Activated T-helper 2 cell treated with anti-CD3 and anti-CD28 coated beads, Interferon-gamma antibody, Interleukin-2, Interleukin-4, amounts not matched to agents 10 μg/mL and 5 μg/mL and 100 μg/mL, durations not matched to agents 14 hours and 24 hours and 36 hours (primary cell): ENCODE measurements around the gene AMZ2. TPM values are rescaled to one million over a fixed set of nuclear protein-coding genes. Genes with fewer than 3 reads are reported as not detected.

Experiments
- DNase-seq: peaks from one replicate; pipeline ENCODE4 v3.0.0; 2021; ENCODE audit warnings: low spot score
- H3K27ac Mint-ChIP-seq: one replicate; pipeline ENCODE4 v1.8.0; 2021; ENCODE audit warnings: mixed read lengths
- H3K27me3 Mint-ChIP-seq: one replicate; pipeline ENCODE4 v1.8.0; 2021; ENCODE audit warnings: low read depth, mixed read lengths
- H3K36me3 Mint-ChIP-seq: one replicate; pipeline ENCODE4 v1.8.0; 2021; ENCODE audit warnings: low read depth, mixed read lengths
- H3K4me1 Mint-ChIP-seq: one replicate; pipeline ENCODE4 v1.8.0; 2021; ENCODE audit warnings: low read depth, mixed read lengths
- H3K4me3 Mint-ChIP-seq: one replicate; pipeline ENCODE4 v1.8.0; 2021; ENCODE audit warnings: low read depth, mild to moderate bottlenecking, moderate library complexity, mixed read lengths
- H3K9me3 Mint-ChIP-seq: one replicate; pipeline ENCODE4 v1.8.0; 2021; ENCODE audit warnings: mixed read lengths
- intact Hi-C: fragments of 100-400 bp; cut with micrococcal nuclease; formaldehyde crosslinking; loops from one replicate; pipeline ENCODE4 v1.15.1; 2023
- total RNA-seq: library from RNA; stranded (reverse); gene quantifications from 2 replicates; pipeline ENCODE4 v1.2.3, GENCODE V29; 2022

The AMZ2 gene
- total RNA-seq, 1 donor from 2014 or later, result 85.9 TPM

DNA sequence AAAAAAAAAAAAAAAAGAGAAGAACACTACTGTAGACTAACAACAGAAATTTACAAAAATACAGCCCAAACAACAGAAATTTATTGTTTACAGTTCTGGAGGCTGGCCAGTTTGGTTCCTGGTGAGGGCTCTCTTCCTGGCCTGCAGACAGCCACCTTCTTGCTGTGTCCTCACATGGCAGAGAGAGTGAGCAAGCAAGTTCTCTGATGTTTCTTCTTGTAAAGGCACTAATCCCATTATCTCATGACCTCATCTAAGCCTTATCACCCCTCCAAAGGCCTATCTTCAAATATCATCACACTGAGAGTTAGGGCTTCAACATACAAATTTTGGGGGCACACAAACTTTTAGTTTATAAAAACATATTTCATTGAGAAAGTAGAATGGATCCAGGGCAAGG lies 50.8 kb downstream of the AMZ2 start:
- no peaks in the 10 kb centered on the region for H3K9me3 Mint-ChIP-seq
- H3K4me1 Mint-ChIP-seq, result peaks cover 43% of the 10 kb centered on the region
- intact Hi-C loops, result loop anchor here (10.0 kb wide), 1 partner anchor 166 kb away; no protein-coding TSS in a partner anchor

DNA sequence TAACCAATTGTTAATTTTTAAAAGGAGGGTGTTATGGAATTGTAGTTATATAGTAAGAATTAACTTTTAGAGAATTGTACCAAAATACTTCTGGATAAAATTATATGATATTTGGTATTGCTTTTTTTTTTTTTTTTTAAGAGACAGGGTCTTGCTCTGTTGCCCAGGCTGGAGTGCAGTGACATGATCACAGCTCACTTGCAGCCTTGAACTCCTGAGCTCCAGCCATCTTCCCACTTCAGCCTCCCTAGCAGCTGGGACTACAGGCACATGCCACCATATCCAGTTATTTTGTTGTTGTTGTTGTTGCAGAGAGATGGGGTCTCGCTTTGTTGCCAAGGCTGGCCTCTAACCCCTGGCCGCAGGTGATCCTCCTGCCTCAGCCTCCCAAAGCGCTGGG lies 52.0 kb downstream of the AMZ2 start:
- intact Hi-C loops, result loop anchor here (10.0 kb wide), 1 partner anchor 165 kb away; no protein-coding TSS in a partner anchor
- no peak overlapping the region for H3K27ac Mint-ChIP-seq
- no peak overlapping the region for H3K4me3 Mint-ChIP-seq
- peaks cover 3% of the 10 kb centered on the region for H3K36me3 Mint-ChIP-seq
- H3K9me3 Mint-ChIP-seq, result no peaks in the 10 kb centered on the region
- H3K4me1 Mint-ChIP-seq, result peaks cover 37% of the 10 kb centered on the region
- H3K27me3 Mint-ChIP-seq, result no peaks in the 10 kb centered on the region
- no peak for DNase-seq

More for the DNA sequence above, 50.8 kb downstream of the AMZ2 start:
- Mint-ChIP-seq H3K27ac (no peak overlapping the region), H3K36me3 (peaks cover 6% of the 10 kb centered on the region), H3K4me3 (no peak overlapping the region), H3K27me3 (no peaks in the 10 kb centered on the region)
- DNase-seq, result no peak

DNA sequence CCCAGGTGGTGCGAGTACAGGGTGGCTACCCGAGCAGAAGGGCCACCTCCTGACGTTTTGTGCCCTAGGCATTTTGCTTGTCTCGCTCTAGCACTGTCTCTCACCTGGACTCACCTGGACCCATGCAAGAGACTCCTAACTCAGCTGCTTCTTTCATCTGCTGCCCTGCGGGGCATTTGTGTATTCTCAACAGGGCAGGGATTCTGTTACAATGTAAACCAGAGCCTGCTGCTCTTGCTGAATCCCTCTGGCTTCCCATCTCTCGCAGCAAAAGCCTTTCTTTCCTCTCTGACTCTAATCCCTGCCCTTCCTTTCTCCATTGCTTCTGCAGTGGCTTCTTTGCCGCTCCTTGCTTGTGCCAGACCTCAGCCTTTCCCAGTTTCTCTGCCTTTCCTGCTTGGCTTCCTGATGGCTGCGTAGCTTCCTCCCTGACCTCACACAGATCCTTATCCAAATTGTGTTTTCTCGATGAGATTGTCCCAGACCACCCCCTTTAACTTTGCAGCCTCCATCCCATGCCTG lies 53.7 kb downstream of the AMZ2 start:
- intact Hi-C loops, result no loop called here
- H3K4me3 Mint-ChIP-seq, result no peak overlapping the region
- H3K27ac Mint-ChIP-seq, result no peak overlapping the region
- no peaks in the 10 kb centered on the region for H3K36me3 Mint-ChIP-seq
- no peak for DNase-seq
- no peaks in the 10 kb centered on the region for H3K27me3 Mint-ChIP-seq
- H3K9me3 Mint-ChIP-seq, result no peaks in the 10 kb centered on the region
- peaks cover 28% of the 10 kb centered on the region for H3K4me1 Mint-ChIP-seq

DNA sequence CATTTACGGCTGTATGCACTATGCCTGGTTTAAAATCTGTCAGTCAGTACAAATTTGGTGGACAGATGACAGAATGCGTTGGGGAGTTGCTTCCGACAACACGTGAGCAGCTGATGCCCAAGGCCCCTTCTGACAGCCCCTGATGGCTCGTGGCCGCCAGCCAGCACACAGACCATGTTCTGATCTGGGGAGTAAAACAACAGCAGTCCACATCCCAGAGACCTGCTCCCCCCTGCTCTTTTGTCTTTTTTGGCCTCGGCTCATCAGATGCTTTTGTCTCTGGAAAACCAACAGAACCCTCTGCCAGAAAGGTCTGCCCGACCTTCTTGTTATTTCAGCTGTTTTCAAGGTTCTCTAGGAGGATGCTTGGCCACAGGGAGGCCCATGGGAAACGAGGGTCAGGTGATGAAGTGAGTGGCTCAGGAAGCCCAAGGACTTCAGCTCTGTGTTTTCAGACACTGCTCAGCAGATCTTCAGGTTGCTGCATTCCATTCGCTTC lies 54.3 kb downstream of the AMZ2 start:
- Mint-ChIP-seq H3K27me3 (no peaks in the 10 kb centered on the region), H3K4me3 (no peak overlapping the region), H3K36me3 (peaks cover 4% of the 10 kb centered on the region), H3K4me1 (peaks cover 22% of the 10 kb centered on the region), H3K9me3 (no peaks in the 10 kb centered on the region), H3K27ac (no peak overlapping the region)
- DNase-seq, result no peak
- intact Hi-C loops, result no loop called here

DNA sequence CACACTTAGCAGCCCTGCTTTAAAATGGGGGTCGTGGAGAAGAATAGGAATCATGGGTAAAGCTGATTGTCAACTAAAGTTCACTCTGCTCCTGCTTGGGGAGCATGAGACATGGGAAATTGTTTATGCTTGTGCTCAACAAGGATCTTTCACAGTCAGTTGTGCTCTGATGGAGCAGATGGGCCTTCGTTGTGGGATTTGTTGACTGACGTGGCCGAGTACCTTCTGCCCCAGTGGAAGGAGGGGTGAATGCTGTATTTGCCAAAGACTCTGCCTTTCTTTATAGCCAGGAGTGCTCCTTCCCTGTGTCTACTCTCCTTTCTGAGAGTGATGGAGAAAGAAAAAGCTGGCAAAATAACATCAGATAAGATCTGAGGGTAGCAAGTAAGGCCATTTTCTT lies 54.8 kb downstream of the AMZ2 start:
- no peaks in the 10 kb centered on the region for H3K27me3 Mint-ChIP-seq
- DNase-seq, result no peak
- H3K9me3 Mint-ChIP-seq, result no peaks in the 10 kb centered on the region
- H3K36me3 Mint-ChIP-seq, result peaks cover 9% of the 10 kb centered on the region
- no peak overlapping the region for H3K4me3 Mint-ChIP-seq
- H3K27ac Mint-ChIP-seq, result no peak overlapping the region
- peaks cover 18% of the 10 kb centered on the region for H3K4me1 Mint-ChIP-seq
- intact Hi-C loops, result no loop called here

DNA sequence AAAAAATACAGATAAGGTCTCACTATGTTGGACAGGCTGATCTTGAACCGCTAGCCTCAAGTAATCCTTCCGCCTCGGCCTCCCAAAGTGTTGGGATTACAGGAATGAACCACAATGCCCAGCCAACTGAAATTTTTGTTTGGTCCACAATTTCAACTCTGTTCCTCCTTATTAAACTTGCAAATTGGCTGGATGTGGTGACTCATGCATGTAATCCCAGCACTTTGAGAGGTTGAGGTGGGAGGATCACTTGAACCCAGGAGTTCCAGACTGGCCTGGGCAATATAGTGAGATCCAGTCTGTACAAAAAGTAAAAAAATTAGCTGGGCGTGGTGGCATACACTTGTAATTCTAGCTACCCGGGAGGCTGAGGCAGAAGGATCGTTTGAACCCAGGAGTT lies 56.9 kb downstream of the AMZ2 start:
- H3K27ac Mint-ChIP-seq, result no peak overlapping the region
- H3K36me3 Mint-ChIP-seq, result peaks cover 15% of the 10 kb centered on the region
- no peaks in the 10 kb centered on the region for H3K27me3 Mint-ChIP-seq
- H3K9me3 Mint-ChIP-seq, result no peaks in the 10 kb centered on the region
- intact Hi-C loops, result no loop called here
- H3K4me1 Mint-ChIP-seq, result peaks cover 12% of the 10 kb centered on the region
- no peak for DNase-seq
- no peak overlapping the region for H3K4me3 Mint-ChIP-seq

DNA sequence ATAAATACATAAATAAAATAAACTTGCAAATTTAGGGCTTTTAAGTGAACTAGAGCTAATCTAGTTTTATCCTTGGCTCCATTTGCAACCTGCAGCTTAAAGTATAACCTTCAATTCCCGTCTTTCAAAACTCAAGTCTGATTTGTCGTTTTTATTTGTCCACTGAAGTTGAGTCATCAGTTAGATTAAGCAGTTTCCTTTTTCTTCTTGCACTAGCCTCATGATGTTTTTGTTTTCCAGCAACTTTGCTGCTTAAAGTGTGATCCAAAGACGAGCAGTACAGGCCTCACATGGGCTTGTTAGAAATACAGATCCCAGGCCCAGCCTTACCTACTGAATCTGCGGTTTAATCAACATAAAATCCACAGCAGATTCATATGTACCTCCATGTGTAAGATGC lies 57.3 kb downstream of the AMZ2 start:
- Mint-ChIP-seq H3K27me3 (no peaks in the 10 kb centered on the region), H3K27ac (no peak overlapping the region), H3K4me3 (no peak overlapping the region), H3K36me3 (peaks cover 15% of the 10 kb centered on the region), H3K4me1 (peaks cover 14% of the 10 kb centered on the region), H3K9me3 (no peaks in the 10 kb centered on the region)
- intact Hi-C loops, result no loop called here
- DNase-seq, result no peak

Other genes with a start within 250 kb of the AMZ2 start
- gene KPNA2, start 212.3 kb upstream of the AMZ2 start, total RNA-seq, result 247 and 255 TPM in 2 replicates
- 3.1 and 3.4 TPM in 2 replicates for gene SLC16A6, start 43.1 kb downstream of the AMZ2 start, total RNA-seq
- gene ARSG, start 43.5 kb downstream of the AMZ2 start, total RNA-seq, result 7.3 and 9.6 TPM in 2 replicates
- gene WIPI1, start 209.5 kb downstream of the AMZ2 start, total RNA-seq, result 14.0 and 15.7 TPM in 2 replicates